HAP-1 (cell line): ENCODE data around the gene OR14I1.

Experiments used
- DNase-seq, 2 experiments: peaks; one replicate each; pipeline ENCODE4 v3.0.0-alpha.2; 2016 to 2020; ENCODE audit warnings: low spot score in 2 of 2
- H3K27me3 ChIP-seq: fragments of 250-450 bp; sonication (Bioruptor Pico); 2 replicates; pipeline ENCODE4 v1.5.1; 2020; ENCODE audit warnings: low read depth, mild to moderate bottlenecking, moderate library complexity
- H3K36me3 ChIP-seq: fragments of 250-450 bp; sonication (Bioruptor Pico); replicated peaks from 2 replicates; pipeline ENCODE4 v1.5.1; 2020; ENCODE audit warnings: mild to moderate bottlenecking
- H3K4me1 ChIP-seq: fragments of 250-450 bp; sonication (Bioruptor Pico); 2 replicates; pipeline ENCODE4 v1.5.1; 2020; ENCODE audit warnings: mild to moderate bottlenecking
- H3K4me3 ChIP-seq: fragments of 250-450 bp; sonication (Bioruptor Pico); 2 replicates; pipeline ENCODE4 v1.5.1; 2020; ENCODE audit warnings: mild to moderate bottlenecking, moderate library complexity
- H3K9me3 ChIP-seq: fragments of 250-450 bp; sonication (Bioruptor Pico); 2 replicates; pipeline ENCODE4 v1.5.1; 2020; ENCODE audit warnings: mild to moderate bottlenecking, moderate library complexity
- in situ Hi-C: fragments of 300-500 bp; cut with MboI; formaldehyde crosslinking; loops from 3 replicates; pipeline ENCODE4 v1.14.3; 2020; ENCODE audit warnings: low sequenced_read_pairs, inconsistent platforms, mixed read lengths

OR14I1 gene

DNA sequence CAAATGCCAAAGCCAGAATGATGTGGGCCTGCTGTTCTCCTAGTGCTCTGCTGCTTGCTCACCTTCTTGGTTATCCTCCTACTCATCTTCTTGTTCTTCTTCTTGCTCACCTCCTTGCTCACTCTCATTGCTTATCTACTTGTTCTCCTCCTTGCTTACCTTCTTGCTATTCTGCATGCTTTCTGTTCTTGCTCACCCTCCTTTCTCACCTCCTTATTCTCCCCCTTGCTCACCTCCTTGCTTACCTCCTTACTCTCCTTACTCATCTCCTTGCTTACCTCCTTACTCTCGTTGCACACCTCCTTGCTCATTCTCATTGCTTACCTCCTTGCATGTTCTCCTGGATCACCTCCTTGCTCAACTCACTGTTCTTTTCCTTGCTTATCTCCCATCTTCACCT lies at the start of gene OR14I1:
OR14I1 (minus strand) TSS at position 53 of the 400 bp plus-strand sequence.
- DNase-seq = no peak
- Histone ChIP-seq H3K36me3 (no peaks in the 10 kb centered on the region), H3K9me3 (no peaks in the 10 kb centered on the region), H3K4me1 (no peaks in the 10 kb centered on the region), H3K27me3 (no peaks in the 10 kb centered on the region), H3K4me3 (no peak within 1 kb of the TSS)
- in situ Hi-C loops = no loop called here

DNA sequence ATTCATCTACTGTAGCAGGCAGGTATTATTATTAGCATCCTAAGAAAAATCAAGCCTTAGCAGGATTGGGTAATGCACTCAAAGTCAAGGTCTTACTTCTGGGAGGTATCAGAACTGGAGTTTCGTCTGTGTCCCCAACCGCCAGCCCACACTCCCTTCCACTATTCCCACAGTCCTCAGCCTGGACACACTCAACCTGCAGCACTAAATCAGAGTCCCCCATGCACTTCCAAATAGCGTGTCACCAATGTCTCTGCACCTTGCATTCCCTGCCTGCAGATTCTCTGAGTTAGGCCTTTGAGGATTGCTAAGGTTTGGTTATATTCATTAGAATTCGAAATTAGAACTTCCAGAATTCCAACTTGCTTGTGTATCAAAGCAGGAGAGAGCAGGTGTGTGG lies 49.1 kb upstream of the OR14I1 start:
- Histone ChIP-seq H3K4me1 (no peaks in the 10 kb centered on the region), H3K27me3 (no peaks in the 10 kb centered on the region), H3K4me3 (no peak overlapping the region), H3K36me3 (no peaks in the 10 kb centered on the region), H3K9me3 (no peaks in the 10 kb centered on the region)
- no peak for DNase-seq
- in situ Hi-C loops = no loop called here

DNA sequence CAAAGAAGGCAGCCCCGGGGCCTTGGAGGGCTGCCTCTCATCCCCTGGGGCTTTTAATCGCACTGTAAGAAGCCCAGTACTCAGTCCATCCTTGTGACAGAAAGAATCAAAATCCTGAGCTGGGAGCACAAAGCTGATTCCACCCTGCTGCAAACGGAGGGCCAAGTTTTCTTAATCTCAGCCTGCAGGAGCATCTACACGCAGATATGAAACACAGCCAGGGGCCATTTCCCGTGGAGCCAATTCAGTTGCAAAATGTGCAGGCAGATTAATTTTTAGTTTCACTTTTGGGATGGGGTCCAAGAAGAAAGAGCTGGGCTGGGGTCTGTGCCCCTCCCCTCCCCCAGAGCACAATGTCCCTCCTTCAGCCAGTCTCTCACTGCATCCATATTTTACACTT lies 48.6 kb upstream of the OR14I1 start:
- H3K4me3 ChIP-seq = no peak overlapping the region
- H3K27me3 ChIP-seq = no peaks in the 10 kb centered on the region
- in situ Hi-C loops = no loop called here
- H3K9me3 ChIP-seq = no peaks in the 10 kb centered on the region
- no peak for DNase-seq
- H3K36me3 ChIP-seq = no peaks in the 10 kb centered on the region
- H3K4me1 ChIP-seq = no peaks in the 10 kb centered on the region

DNA sequence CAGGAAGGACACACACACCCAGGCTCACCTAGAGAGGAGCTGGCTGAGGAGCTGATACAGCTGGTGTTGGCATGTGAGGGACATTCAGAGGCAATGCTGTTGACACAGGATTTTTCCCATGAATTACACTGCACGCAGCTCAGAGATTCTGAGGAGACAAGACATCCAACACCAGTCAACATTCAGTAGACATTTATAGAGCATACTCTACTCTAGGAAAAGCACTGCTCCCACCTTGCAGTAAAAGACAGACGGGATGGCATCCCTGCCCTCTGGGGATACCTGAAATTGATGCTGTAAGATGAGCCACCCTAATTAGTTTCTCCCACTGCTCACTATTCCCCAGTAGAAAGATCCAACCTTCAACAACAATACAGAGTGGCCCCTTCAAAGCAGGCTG lies 47.9 kb upstream of the OR14I1 start:
- Histone ChIP-seq H3K4me3 (no peak overlapping the region), H3K27me3 (no peaks in the 10 kb centered on the region), H3K4me1 (no peaks in the 10 kb centered on the region), H3K9me3 (no peaks in the 10 kb centered on the region), H3K36me3 (no peaks in the 10 kb centered on the region)
- in situ Hi-C loops = no loop called here
- no peak for DNase-seq

DNA sequence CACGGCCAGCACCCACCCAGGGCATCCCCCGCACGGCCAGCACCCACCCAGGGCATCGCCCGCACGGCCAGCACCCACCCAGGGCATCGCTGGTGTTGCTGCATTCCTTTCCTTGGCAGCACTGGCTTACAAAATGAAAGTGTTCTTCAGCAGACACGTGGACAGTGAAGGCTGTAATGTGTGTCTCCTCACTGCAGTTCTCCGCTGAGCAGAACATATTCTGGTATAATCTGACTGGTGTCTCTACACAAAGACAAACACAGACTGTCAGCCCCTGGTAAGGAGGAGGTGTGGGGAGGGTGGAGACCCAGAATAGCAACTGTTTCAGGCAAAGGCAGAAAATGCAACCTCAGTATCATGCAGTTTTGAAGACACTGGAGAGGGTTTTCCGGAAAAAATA lies 45.6 kb upstream of the OR14I1 start:
- no peaks in the 10 kb centered on the region for H3K4me1 ChIP-seq
- in situ Hi-C loops = no loop called here
- no peaks in the 10 kb centered on the region for H3K9me3 ChIP-seq
- H3K4me3 ChIP-seq = no peak overlapping the region
- H3K27me3 ChIP-seq = no peaks in the 10 kb centered on the region
- DNase-seq = no peak
- no peaks in the 10 kb centered on the region for H3K36me3 ChIP-seq

DNA sequence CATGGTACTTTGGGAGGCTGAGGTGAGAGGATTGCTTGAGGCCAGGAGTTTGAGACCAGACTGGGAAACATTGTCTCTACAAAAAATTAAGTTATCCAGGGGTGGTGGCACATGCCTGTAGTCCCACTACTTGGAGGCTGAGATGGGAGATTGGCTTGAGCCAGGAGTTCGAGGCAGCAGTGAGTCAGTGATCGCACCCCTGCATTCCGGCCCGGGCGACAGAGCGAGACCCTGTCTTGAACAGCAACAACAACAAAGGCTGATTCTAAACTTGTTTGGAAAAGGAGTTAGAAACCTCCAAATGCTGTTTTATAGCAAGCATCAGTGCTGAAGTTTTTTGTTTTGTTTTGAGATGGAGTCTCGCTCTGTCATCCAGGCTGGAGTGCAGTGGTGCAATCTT lies 38.3 kb upstream of the OR14I1 start:
- in situ Hi-C loops = no loop called here
- Histone ChIP-seq H3K4me1 (no peaks in the 10 kb centered on the region), H3K4me3 (no peak overlapping the region), H3K9me3 (no peaks in the 10 kb centered on the region), H3K27me3 (no peaks in the 10 kb centered on the region), H3K36me3 (no peaks in the 10 kb centered on the region)
- DNase-seq = no peak

DNA sequence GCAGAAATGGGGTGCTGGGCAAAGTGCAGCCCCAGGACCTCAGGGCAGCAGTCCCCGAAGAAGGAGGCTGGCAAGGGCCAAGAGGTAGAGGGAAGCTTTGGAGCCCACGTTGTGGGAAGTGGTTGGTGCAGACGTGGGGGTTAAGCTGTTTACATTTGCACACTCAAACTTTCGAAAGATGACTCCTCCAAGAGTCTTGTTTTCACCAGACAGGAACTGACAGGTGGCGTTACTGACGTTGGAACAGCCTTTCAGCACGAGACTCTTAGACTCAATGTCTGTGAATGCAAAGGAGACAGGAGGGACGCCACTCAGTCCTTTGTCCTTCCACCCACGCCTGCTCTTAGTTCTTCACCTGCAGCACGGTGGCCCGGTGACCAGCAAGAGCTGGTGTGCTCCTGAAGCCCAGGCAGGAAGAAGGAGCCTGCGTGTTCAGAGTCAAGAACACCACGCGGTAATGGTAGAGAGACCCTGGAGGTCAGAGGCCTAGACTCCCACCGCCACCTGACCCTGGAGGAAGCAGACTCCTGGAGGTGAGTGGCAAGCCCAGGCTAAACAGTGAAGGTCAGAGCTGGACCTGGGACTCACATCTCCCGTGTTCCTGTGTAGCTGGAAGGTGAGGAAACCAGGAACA lies 37.1 kb upstream of the OR14I1 start:
- no peak for DNase-seq
- Histone ChIP-seq H3K27me3 (no peaks in the 10 kb centered on the region), H3K4me1 (no peaks in the 10 kb centered on the region), H3K4me3 (no peak overlapping the region), H3K36me3 (no peaks in the 10 kb centered on the region), H3K9me3 (no peaks in the 10 kb centered on the region)
- in situ Hi-C loops = no loop called here

DNA sequence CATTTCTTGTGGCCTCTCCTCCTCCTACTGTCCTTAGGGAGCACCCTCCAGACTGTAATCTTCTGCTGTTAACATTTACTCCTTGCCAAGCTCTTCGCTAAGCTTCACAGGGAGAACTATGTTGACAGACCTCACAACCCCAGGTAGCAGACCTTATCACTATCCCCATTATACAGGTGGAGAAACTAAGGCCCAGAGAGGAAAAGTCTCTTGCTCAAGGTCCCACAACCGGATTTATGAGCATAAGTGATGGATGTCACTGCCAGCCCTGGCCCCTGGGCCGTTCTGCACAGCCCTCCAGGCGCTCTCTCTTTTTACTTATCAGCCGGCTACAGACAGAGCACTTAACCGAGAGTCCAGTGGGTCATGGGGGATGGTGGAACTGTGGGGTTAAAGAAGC lies 34.9 kb upstream of the OR14I1 start:
- Histone ChIP-seq H3K4me1 (no peaks in the 10 kb centered on the region), H3K27me3 (no peaks in the 10 kb centered on the region), H3K9me3 (no peaks in the 10 kb centered on the region), H3K4me3 (no peak overlapping the region), H3K36me3 (no peaks in the 10 kb centered on the region)
- in situ Hi-C loops = no loop called here
- DNase-seq = no peak

DNA sequence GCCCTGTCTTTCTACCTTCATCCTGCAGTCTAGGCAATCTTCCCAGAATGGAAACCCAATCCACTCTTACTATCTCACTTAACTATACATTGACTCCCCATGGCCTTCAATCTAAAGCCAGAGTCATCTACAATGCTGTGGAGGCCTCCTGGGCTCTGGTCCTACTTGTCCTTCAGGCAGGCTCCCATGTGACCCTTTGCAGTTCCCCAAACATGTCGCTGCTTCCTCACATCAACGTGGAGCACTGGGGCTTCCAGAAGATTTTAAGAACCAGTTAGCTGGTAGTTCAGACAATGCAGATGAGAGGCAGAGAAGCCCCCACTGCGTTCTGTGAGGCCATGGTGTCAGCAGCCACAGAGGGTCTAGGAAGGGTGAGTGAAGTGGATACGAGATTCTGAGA lies 34.4 kb upstream of the OR14I1 start:
- in situ Hi-C loops = no loop called here
- Histone ChIP-seq H3K36me3 (no peaks in the 10 kb centered on the region), H3K4me1 (no peaks in the 10 kb centered on the region), H3K27me3 (no peaks in the 10 kb centered on the region), H3K9me3 (no peaks in the 10 kb centered on the region), H3K4me3 (no peak overlapping the region)
- no peak for DNase-seq

DNA sequence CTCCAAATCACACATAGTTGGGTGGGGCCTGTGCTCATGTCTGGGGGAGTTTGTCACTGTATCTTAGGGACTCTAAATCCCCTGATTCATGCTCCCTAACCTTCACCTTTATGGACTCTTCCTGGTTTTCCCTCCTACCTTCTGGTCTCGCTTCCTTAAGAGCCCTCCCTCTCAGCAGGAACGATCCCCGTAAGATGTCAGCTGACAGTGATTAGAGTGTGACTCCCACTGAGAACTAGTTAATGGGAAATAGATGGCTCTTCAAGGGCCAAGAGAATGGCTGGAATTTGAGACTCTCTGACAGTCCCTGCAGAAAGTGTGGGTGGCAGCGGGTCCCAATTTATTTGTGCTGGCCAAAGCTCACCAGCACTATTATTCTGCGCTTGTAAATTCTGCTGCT lies 31.0 kb upstream of the OR14I1 start:
- DNase-seq = no peak
- Histone ChIP-seq H3K27me3 (no peaks in the 10 kb centered on the region), H3K4me1 (no peaks in the 10 kb centered on the region), H3K4me3 (no peak overlapping the region), H3K36me3 (no peaks in the 10 kb centered on the region), H3K9me3 (no peaks in the 10 kb centered on the region)
- in situ Hi-C loops = no loop called here

DNA sequence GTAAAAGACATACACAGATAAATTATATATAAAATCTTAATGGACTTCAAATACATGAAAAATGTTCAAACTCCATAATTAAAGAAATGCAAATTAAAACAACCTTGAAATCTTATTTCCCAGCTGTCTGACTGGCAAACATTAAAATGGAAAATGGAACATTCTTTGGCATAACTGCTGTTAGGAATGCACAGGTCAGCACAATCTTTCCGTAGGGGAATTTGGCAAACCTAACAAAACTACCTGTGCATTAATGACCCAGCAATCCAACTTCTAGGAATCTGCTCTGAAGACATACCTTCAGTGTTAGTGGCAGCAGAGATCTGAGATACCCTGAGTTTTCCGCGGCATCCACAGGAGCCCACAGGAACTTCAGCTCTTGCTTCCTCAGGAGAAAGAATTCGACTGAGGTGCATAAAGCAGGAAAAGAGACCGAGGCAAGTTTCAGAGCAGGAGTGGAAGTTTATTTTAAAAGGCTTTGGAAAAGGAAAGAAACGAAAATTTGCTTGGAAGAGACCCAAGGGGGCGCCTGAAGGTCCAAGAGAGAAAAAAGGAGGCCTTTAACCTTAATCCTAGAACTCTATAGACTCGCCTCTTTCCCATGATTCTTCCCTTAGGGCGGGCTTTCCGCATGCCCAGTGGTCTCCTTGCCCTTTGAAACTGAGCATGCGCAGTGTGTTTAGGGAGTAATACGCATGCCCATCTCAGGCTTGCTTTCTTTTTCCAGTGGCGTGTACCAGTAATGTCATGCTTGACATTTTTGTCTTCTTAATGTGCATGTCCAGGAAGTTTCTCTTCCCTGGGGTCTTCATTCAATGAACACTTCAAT lies 28.2 kb upstream of the OR14I1 start:
- no peaks in the 10 kb centered on the region for H3K27me3 ChIP-seq
- H3K36me3 ChIP-seq = no peaks in the 10 kb centered on the region
- in situ Hi-C loops = no loop called here
- H3K4me1 ChIP-seq = no peaks in the 10 kb centered on the region
- DNase-seq = no peak
- H3K9me3 ChIP-seq = no peaks in the 10 kb centered on the region
- H3K4me3 ChIP-seq = no peak overlapping the region

DNA sequence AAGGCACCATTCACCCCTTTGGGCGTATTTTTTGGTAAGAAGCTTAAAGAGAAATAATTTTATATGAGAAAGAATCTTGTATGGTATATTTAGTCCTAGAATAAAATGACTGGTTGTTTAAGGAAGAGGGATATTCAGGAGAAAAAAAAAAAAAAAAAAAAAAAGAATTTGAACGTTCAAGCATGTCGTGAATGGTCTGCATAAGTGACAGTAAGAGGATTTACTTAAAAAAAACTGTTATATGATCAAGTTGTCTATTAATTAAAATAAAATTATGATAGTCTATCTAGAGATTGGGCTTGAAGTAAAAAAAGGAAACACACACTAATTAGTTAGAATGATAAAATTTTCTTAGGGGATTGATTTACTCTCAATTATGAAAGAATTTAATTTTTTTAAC lies 11.7 kb upstream of the OR14I1 start:
- in situ Hi-C loops = no loop called here
- DNase-seq = no peak
- H3K36me3 ChIP-seq = no peaks in the 10 kb centered on the region
- no peaks in the 10 kb centered on the region for H3K27me3 ChIP-seq
- H3K4me3 ChIP-seq = no peak overlapping the region
- no peaks in the 10 kb centered on the region for H3K4me1 ChIP-seq
- H3K9me3 ChIP-seq = peaks cover 8% of the 10 kb centered on the region

DNA sequence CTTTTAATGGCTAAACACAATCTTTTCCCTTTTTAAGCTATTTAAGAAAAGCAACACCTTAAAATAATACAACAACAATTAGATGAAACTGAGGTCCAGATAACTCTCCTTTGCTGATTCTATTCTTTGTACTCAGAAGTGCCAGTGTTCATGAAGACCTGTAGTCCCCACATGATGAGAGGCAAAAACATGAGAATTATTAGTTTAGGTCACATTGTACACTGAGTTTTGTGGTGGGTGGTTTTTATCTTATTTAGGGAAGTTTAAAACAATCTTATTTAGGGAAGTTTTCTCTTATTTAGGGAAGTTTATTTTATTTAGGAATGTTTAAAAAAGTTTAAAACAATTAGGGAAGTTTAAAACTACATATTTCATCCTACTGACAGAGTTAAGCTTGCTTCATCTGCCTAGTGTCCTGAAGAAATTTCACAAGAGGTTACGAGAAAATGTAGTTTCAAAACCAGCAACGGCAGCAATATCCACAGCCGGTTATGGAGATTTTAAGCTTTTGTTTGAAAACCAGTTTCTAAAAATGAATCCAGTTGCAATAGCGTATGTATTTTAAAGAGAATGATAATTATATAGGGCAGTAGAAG lies 7.8 kb upstream of the OR14I1 start:
- in situ Hi-C loops = no loop called here
- no peak overlapping the region for H3K4me3 ChIP-seq
- H3K36me3 ChIP-seq = no peaks in the 10 kb centered on the region
- H3K27me3 ChIP-seq = no peaks in the 10 kb centered on the region
- no peaks in the 10 kb centered on the region for H3K4me1 ChIP-seq
- peaks cover 8% of the 10 kb centered on the region for H3K9me3 ChIP-seq
- DNase-seq = no peak

DNA sequence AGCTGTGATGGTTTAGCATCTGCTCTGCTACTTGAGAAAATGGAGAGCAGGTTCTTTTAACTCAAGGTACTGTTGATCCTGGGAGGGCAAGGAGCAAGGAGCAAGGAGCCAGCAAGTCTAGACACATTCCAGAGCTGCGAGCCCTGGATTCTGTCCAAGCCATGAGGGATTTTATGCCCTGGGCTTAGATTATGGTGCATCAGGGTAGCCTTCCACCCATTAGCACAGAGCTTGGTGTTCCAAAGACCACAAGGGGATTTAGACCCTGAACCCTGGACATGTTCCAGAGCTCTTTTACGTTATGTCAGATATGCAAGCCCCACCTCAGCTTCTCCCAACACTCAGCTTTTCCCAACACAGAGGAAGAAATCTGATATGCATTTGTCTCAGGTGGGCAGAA lies 2.0 kb upstream of the OR14I1 start:
- Histone ChIP-seq H3K27me3 (no peaks in the 10 kb centered on the region), H3K9me3 (no peaks in the 10 kb centered on the region), H3K4me1 (no peaks in the 10 kb centered on the region), H3K36me3 (no peaks in the 10 kb centered on the region), H3K4me3 (no peak overlapping the region)
- in situ Hi-C loops = no loop called here
- no peak for DNase-seq
